HEK293T (cell line): ENCODE results near the gene SZRD1.

Experiments used
- CTCF ChIA-PET: fragments of 350-600 bp; formaldehyde crosslinking; extraction: SDS; loops from one replicate; lab custom pipeline; 2021; ENCODE audit warnings: antibody characterized with exemption, inconsistent platforms; lab: Yijun Ruan, JAX
- POLR2A ChIA-PET: fragments of 350-600 bp; formaldehyde crosslinking; extraction: SDS; loops from one replicate; lab custom pipeline; 2020; ENCODE audit warnings: antibody characterized with exemption, inconsistent platforms; lab: Yijun Ruan, JAX
- DNase-seq: peaks from one replicate; pipeline ENCODE4 v3.0.0; 2012; ENCODE audit warnings: mixed read lengths; ENCODE audit errors: extremely low spot score
- ARNT ChIP-seq: fragments of 450-650 bp; IDR thresholded peaks from 2 replicates; pipeline ENCODE4 v1.6.1; 2017; ENCODE audit warnings: mild to moderate bottlenecking
- BHLHE40 ChIP-seq: fragments of 450-650 bp; IDR thresholded peaks from 2 replicates; pipeline ENCODE4 v1.6.1; 2016; ENCODE audit warnings: mild to moderate bottlenecking, moderate library complexity, borderline replicate concordance
- CTBP1 ChIP-seq: fragments of 450-650 bp; IDR thresholded peaks from 2 replicates; pipeline ENCODE4 v1.6.1; 2016; ENCODE audit warnings: borderline replicate concordance
- ELF4 ChIP-seq: fragments of 450-650 bp; IDR thresholded peaks from 2 replicates; pipeline ENCODE4 v1.6.1; 2017; ENCODE audit warnings: antibody characterized with exemption
- FOXA1 ChIP-seq: fragments of 450-650 bp; IDR thresholded peaks from 2 replicates; pipeline ENCODE4 v1.6.1; 2016; ENCODE audit warnings: mild to moderate bottlenecking
- FOXK2 ChIP-seq: fragments of 450-650 bp; IDR thresholded peaks from 2 replicates; pipeline ENCODE4 v1.6.1; 2016; ENCODE audit warnings: mild to moderate bottlenecking
- FOXM1 ChIP-seq: fragments of 450-650 bp; IDR thresholded peaks from 2 replicates; pipeline ENCODE4 v1.6.1; 2017; ENCODE audit warnings: mild to moderate bottlenecking, borderline replicate concordance
- HDGF ChIP-seq: fragments of 450-650 bp; IDR thresholded peaks from 2 replicates; pipeline ENCODE4 v1.6.1; 2017; ENCODE audit warnings: antibody characterized with exemption, borderline replicate concordance
- L3MBTL2 ChIP-seq: fragments of 450-650 bp; conservative IDR thresholded peaks from 2 replicates; pipeline ENCODE4 v1.6.1; 2016; ENCODE audit warnings: mild to moderate bottlenecking
- LEF1 ChIP-seq: fragments of 450-650 bp; IDR thresholded peaks from 2 replicates; pipeline ENCODE4 v1.6.1; 2017; ENCODE audit warnings: mild to moderate bottlenecking, borderline replicate concordance
- NFRKB ChIP-seq: fragments of 450-650 bp; IDR thresholded peaks from 2 replicates; pipeline ENCODE4 v1.6.1; 2016; ENCODE audit warnings: mild to moderate bottlenecking, moderate library complexity
- SP1 ChIP-seq: fragments of 450-650 bp; IDR thresholded peaks from 2 replicates; pipeline ENCODE4 v1.6.1; 2017
- SUZ12 ChIP-seq: fragments of 450-650 bp; IDR thresholded peaks from 2 replicates; pipeline ENCODE4 v1.6.1; 2016; ENCODE audit warnings: mild to moderate bottlenecking
- TARDBP ChIP-seq: fragments of 450-650 bp; IDR thresholded peaks from 2 replicates; pipeline ENCODE4 v1.6.1; 2016
- ZNF384 ChIP-seq: fragments of 450-650 bp; IDR thresholded peaks from 2 replicates; pipeline ENCODE4 v1.6.1; 2016
- TF ChIP-seq, protein P1 (sequence below): fragments of 450-650 bp; IDR thresholded peaks from 2 replicates; pipeline ENCODE4 v1.6.1; 2016

Gene SZRD1

DNA sequence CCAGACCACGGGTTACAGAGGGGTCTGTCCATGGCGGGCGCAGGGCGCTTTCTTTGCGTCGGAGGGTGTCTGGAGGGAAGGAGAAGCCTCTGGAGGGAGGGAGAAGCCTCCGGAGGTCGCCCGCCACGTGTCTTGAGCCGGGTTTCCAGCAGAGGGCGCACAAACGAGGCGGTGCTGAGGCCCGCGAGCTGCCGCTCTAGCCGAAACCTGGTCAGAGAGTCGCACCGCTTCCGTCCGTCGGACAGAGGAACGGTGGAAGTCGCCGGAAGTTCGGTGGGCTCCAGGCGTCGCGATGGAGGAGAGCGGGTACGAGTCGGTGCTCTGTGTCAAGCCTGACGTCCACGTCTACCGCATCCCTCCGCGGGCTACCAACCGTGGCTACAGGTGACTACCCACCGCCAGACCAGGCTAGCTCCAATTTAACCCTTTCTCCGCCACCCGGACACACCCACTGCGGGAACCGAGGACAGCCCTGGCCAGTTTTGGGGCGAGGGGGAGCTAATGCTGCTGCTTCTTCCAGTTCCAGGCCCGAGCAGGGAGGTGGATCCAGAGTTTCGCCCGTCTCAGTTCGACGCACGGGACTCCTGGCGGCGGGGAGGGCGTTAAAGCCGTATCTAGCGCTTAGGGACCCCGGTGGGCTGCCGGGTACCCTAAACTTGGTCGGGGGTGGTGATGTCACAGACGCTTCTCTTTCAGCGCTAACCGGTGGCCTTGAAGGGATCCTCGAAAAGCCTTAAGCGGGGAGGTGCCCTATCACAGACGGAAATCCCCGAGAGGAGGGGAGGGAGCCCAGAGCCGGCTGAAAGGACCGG is 73.6 kb downstream of the SZRD1 start, which contains the start of gene NECAP2:
Gene NECAP2 (plus strand): TSS at position 255 of the 812 bp plus-strand sequence. CDS start 38 bp downstream, at position 293.
- TF ChIP-seq L3MBTL2 = peak; percentile 81
- no peak for TF ChIP-seq BHLHE40
- CTCF ChIA-PET = interaction anchor here (0.6 to 1.1 kb wide), 5 partner anchors 24 to 267 kb away, joined by 3 to 7 read pairs (median 3); no protein-coding TSS in a partner anchor
- POLR2A ChIA-PET = interaction anchor here (0.5 to 2.4 kb wide), 15 partner anchors 9 to 581 kb away, joined by 3 to 15 read pairs (median 4); no protein-coding TSS in a partner anchor
- peak; percentile 95 for DNase-seq

DNA sequence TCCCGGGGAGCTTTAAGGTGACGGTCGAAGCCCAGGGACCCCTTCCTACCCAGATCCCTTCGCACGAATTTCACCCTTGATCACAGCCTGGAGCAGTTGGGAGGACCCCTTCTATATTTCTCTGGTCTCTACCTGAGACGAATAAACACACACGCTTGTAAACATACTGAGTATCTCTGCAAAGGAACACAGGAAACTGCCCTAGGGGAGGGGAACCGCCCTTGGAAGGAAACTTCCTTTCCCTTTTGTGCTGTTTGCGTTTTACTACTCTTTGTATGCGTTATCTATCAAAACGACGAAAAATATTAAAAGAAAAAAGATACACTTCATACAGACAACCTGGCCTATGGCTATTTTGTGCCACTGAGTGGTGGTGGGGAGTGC is 74.2 kb downstream of the SZRD1 start:
- POLR2A ChIA-PET = interaction anchor here (0.6 to 2.4 kb wide), 7 partner anchors 8 to 59 kb away, joined by 3 to 15 read pairs (median 8); no protein-coding TSS in a partner anchor

DNA sequence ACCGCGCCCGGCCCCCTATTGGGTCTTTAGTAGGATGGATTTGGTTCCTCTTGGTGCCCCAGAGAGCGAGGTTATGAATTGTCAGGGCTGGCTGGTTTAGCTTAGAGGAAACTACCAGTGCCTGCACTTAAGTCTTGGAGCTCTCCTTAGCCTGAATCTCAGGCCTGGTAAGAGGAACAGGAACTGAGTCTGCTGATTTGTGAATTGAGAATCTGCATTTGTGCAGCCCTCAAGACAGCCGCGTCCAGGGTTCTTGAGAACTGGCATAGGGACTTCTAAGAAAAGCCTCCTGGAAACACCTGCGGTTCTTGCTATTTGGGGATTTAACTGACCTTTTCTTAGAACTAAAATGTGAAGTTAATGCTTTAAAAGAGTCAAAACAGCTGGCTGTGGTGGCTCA is 75.2 kb downstream of the SZRD1 start:
- POLR2A ChIA-PET = no interaction called here
- DNase-seq = no peak
- CTCF ChIA-PET = no interaction called here
- TF ChIP-seq CTBP1 (no peak), ZNF384 (no peak), NFRKB (no peak), FOXK2 (no peak), HDGF (no peak)

More for the DNA sequence above, 74.2 kb downstream of the SZRD1 start:
- DNase-seq = no peak
- CTCF ChIA-PET = interaction anchor here (0.6 kb wide), 1 partner anchor 78 kb away, joined by 7 read pairs; no protein-coding TSS in a partner anchor
- TF ChIP-seq ARNT (no peak), SUZ12 (no peak), TARDBP (no peak), FOXA1 (no peak)
- TF ChIP-seq, protein P1, sequence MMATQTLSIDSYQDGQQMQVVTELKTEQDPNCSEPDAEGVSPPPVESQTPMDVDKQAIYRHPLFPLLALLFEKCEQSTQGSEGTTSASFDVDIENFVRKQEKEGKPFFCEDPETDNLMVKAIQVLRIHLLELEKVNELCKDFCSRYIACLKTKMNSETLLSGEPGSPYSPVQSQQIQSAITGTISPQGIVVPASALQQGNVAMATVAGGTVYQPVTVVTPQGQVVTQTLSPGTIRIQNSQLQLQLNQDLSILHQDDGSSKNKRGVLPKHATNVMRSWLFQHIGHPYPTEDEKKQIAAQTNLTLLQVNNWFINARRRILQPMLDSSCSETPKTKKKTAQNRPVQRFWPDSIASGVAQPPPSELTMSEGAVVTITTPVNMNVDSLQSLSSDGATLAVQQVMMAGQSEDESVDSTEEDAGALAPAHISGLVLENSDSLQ = no peak

DNA sequence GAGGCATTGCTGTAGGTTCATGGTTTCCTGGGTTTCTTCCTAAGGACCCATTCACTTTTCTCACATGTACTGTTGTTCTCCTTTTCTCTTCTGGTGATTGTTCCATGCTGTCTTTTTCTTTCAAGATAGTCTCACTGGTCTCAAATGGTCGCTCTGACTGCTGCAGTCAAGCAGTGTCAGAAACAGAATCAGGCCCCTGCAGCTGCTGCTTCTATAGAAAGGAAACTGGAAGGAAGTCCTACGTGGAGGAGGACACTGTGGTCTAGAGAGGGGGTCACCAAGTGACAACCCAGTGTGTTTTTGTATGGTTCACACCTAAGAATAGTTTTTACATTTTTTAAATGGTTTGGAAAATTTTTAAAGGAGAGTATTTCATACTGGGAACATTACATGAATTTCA is 75.9 kb downstream of the SZRD1 start:
- POLR2A ChIA-PET = no interaction called here
- CTCF ChIA-PET = no interaction called here
- TF ChIP-seq CTBP1 (no peak), FOXA1 (no peak), ELF4 (no peak), FOXM1 (no peak), SP1 (no peak)
- DNase-seq = no peak

DNA sequence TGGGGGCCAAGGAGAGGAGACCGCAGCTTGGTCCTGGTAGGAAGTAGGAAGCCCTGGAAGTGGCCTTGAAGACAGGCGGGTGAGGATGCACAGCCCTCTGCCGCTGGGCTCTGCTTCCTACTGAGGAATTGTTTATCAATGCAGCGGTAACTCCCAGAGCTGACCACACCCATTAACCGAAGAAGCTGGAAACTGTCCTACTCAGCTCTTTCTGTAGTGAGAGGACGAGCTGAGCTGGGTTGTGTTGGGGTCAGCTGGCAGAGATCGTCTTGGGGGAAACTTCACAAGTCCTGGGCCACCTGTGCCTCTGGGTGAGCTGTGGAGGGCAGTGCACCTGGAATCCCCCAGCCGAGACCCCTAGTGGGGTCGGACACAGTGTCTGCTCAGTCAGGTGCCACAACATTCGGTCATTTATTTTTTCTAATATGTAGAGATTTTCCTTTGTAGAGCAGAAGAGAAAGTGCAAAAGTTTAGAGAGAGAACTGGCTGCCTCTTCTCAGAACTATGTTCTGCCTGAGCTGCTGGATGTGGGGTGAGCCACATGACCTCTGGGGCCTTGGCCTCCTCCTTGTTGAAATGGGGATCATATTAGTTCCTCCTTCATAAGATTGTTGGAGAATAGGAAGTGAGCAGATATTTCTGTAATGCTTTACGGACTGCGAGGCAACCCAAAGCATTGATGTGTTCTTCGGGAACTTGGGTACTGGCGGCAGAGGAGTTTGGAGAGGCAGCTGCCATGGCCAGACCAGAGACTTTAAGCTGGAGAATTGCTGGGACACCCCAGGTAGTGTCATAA is 77.1 kb downstream of the SZRD1 start:
- ChIA-PET CTCF (no interaction called here), POLR2A (interaction anchor here (1.5 kb wide), 1 partner anchor 77 kb away, joined by 3 read pairs; the partner anchor contains the start of gene SZRD1)

DNA sequence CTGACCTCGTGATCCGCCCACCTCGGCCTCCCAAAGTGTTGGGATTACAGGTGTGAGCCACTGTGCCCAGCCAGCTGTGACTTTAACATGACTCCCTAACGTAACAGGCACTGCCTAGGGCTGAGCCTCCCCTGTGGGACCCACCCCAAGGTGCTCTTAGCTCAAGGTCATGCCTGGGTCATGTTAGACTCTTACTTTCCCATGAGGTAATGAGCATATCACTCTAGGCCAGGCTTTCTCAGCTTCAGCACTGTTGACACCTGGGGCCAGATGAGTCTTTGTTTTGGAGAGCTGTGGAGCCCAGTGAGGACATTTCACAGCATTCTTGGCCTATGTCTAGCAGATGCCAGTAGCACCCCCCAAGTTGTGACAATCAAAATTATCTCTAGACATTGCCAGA is 78.0 kb downstream of the SZRD1 start:
- CTCF ChIA-PET = no interaction called here
- TF ChIP-seq ARNT = no peak
- TF ChIP-seq, protein P1 = no peak
- no peak for TF ChIP-seq NFRKB
- no peak for TF ChIP-seq SP1
- TF ChIP-seq L3MBTL2 = no peak
- TF ChIP-seq ZNF384 = no peak
- TF ChIP-seq FOXA1 = no peak
- no peak for TF ChIP-seq LEF1
- POLR2A ChIA-PET = interaction anchor here (1.5 kb wide), 1 partner anchor 78 kb away, joined by 3 read pairs; the partner anchor contains the start of gene SZRD1
- DNase-seq = no peak

More for the DNA sequence above, 77.1 kb downstream of the SZRD1 start:
- TF ChIP-seq CTBP1 = no peak
- no peak for TF ChIP-seq HDGF
- no peak for TF ChIP-seq LEF1
- TF ChIP-seq NFRKB = no peak
- no peak for TF ChIP-seq FOXA1
- TF ChIP-seq L3MBTL2 = no peak
- no peak for TF ChIP-seq TARDBP
- TF ChIP-seq, protein P1 = no peak
- TF ChIP-seq ARNT = no peak
- TF ChIP-seq FOXM1 = no peak
- no peak for TF ChIP-seq SP1
- TF ChIP-seq SUZ12 = no peak
- DNase-seq = no peak
